ENCODE measurements around the gene AIMP1. TPM values are rescaled to one million over a fixed set of nuclear protein-coding genes. Genes with fewer than 3 reads are reported as not detected.

AIMP1 gene
- polyA plus RNA-seq, 3 donors, result 15.2 to 65.6 (median 56.1) TPM

GRCh38 chr4:106369456-106370060 lies 53.2 kb downstream of the AIMP1 start:
- no peaks in the 10 kb centered on the region for H3K9me3 Mint-ChIP-seq
- intact Hi-C loops (cut with micrococcal nuclease), result loop anchor here in 1 of 2 donors (10.0 kb wide), 1 partner anchor 455 kb away; no protein-coding TSS in a partner anchor
- no peak overlapping the region for H3K27ac Mint-ChIP-seq

GRCh38 chr4:106370214-106370613 lies 53.9 kb downstream of the AIMP1 start:
- Histone ChIP-seq H3K27ac (ENCODE audit: low read depth in 1 of 2, low read length in 2 of 2) (no peak overlapping the region), H3K4me3 (replicated peaks in 1 of 3; ENCODE audit: low read depth in 2 of 3, low read length in 3 of 3) (no peak overlapping the region), H3K4me2 (replicated peaks; ENCODE audit: extremely low read depth, low read length, poor library complexity, severe bottlenecking) (no peak overlapping the region), H3K9ac (ENCODE audit: insufficient read depth, low read length, poor library complexity, severe bottlenecking) (no peak overlapping the region), H4K20me1 (ENCODE audit: insufficient read depth, low read length) (no peaks in the 10 kb centered on the region), H3K9me3 (replicated peaks in 1 of 2; ENCODE audit: control insufficient read depth in 1 of 2, insufficient read depth in 1 of 2, low read length in 2 of 2) (no peaks in the 10 kb centered on the region), H3K36me3 (replicated peaks in 1 of 2; ENCODE audit: control insufficient read depth in 1 of 2, insufficient read depth in 2 of 2, low read length in 2 of 2) (no peaks in the 10 kb centered on the region), H3K27me3 (ENCODE audit: control insufficient read depth in 2 of 2, insufficient read depth in 2 of 2, low read length in 2 of 2) (no peaks in the 10 kb centered on the region), H2AFZ (ENCODE audit: insufficient read depth, low read depth, low read length, poor library complexity, severe bottlenecking) (no peak overlapping the region), H3K79me2 (ENCODE audit: insufficient read depth, low read length) (no peaks in the 10 kb centered on the region), H3K4me1 (ENCODE audit: control insufficient read depth in 1 of 2, insufficient read depth in 2 of 2, low read length in 2 of 2) (peaks cover 8% of the 10 kb centered on the region in 2 donors)
- 80% methylated on average over 1 of the region's 2 CpGs for WGBS (ENCODE audit: insufficient coverage)
- Mint-ChIP-seq H3K4me3 (no peak overlapping the region), H3K27ac (peak overlapping the region in 1 of 7 donors; percentile 3), H3K27me3 (ENCODE audit: low read depth in 3 of 3) (peaks cover 1 to 2% (median 2%) of the 10 kb centered on the region in 3 donors), H3K4me1 (peaks cover 19% of the 10 kb centered on the region), H3K36me3 (no peaks in the 10 kb centered on the region), H3K9me3 (no peaks in the 10 kb centered on the region)
- TF ChIP-seq CTCF (IDR thresholded peaks at IDR 0.05), result no peak
- intact Hi-C loops (cut with micrococcal nuclease), result loop anchor here in 1 of 2 donors (10.0 kb wide), 1 partner anchor 455 kb away; no protein-coding TSS in a partner anchor
- peak in 1 of 3 donors; percentile 15 for DNase-seq

More at GRCh38 chr4:106369456-106370060, 53.2 kb downstream of the AIMP1 start:
- TF ChIP-seq CTCF (IDR thresholded peaks at IDR 0.05), result peak; percentile 72
- Histone ChIP-seq H3K79me2 (ENCODE audit: insufficient read depth, low read length) (no peaks in the 10 kb centered on the region), H3K4me3 (replicated peaks in 1 of 3; ENCODE audit: low read depth in 2 of 3, low read length in 3 of 3) (no peak overlapping the region), H3K4me2 (replicated peaks; ENCODE audit: extremely low read depth, low read length, poor library complexity, severe bottlenecking) (no peak overlapping the region), H3K9me3 (replicated peaks in 1 of 2; ENCODE audit: control insufficient read depth in 1 of 2, insufficient read depth in 1 of 2, low read length in 2 of 2) (no peaks in the 10 kb centered on the region), H4K20me1 (ENCODE audit: insufficient read depth, low read length) (no peaks in the 10 kb centered on the region), H3K27me3 (ENCODE audit: control insufficient read depth in 2 of 2, insufficient read depth in 2 of 2, low read length in 2 of 2) (no peaks in the 10 kb centered on the region), H3K27ac (ENCODE audit: low read depth in 1 of 2, low read length in 2 of 2) (no peak overlapping the region), H3K4me1 (ENCODE audit: control insufficient read depth in 1 of 2, insufficient read depth in 2 of 2, low read length in 2 of 2) (peaks cover 8 to 12% of the 10 kb centered on the region in 2 donors), H2AFZ (ENCODE audit: insufficient read depth, low read depth, low read length, poor library complexity, severe bottlenecking) (no peak overlapping the region), H3K36me3 (replicated peaks in 1 of 2; ENCODE audit: control insufficient read depth in 1 of 2, insufficient read depth in 2 of 2, low read length in 2 of 2) (no peaks in the 10 kb centered on the region), H3K9ac (ENCODE audit: insufficient read depth, low read length, poor library complexity, severe bottlenecking) (no peak overlapping the region)
- DNase-seq, result peak; percentile 14 to 49 (median 42)
- Mint-ChIP-seq H3K4me3 (no peak overlapping the region), H3K36me3 (no peaks in the 10 kb centered on the region), H3K4me1 (peaks cover 21% of the 10 kb centered on the region), H3K27me3 (ENCODE audit: low read depth in 3 of 3) (peaks cover 0 to 2% (median 0%) of the 10 kb centered on the region in 3 donors)
- WGBS (ENCODE audit: insufficient coverage), result no CpG with 5 or more reads among the region's 6 CpGs

Measured in CD14-positive monocyte (primary cell).